HepG2 (cell line): ENCODE results near the gene COL10A1.

ENCODE experiments used
- DMAP1 ChIP-seq: IDR thresholded peaks from 2 replicates; pipeline ENCODE4 v1.6.1; 2016
- TF ChIP-seq, protein P1 (sequence below): IDR thresholded peaks from 2 replicates; pipeline ENCODE4 v1.6.1; 2012; ENCODE audit warnings: inconsistent platforms
- TF ChIP-seq, protein P2 (sequence below): sonication (generic); formaldehyde crosslinking; conservative IDR thresholded peaks from 2 replicates; pipeline ENCODE4 v1.4.0; 2020; ENCODE audit warnings: missing genetic modification reagents
- TF ChIP-seq, protein P3 (sequence below): sonication (generic); formaldehyde crosslinking; IDR thresholded peaks from 2 replicates; pipeline ENCODE4 v1.5.0; 2020; ENCODE audit warnings: mild to moderate bottlenecking, missing genetic modification reagents, moderate library complexity

DNA sequence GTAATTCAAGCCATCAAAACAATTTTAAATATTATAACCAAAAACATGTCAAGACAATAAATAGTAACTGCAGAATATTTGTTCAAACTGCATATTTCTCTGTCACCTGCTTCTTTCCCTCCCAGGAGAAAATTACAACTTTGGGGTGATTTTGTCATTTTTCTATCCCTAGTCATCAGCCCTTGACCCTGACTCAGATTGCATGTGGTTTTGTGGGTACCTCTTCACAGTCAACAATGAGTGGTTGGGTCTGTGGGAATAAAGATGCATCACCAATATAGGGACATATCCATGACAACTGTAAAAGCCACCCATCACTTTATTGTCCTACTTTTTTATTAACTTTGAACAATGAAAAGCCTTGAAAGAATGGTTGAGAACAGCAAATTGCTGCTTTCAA is 7.3 kb downstream of the COL10A1 start:
- TF ChIP-seq, protein P1, sequence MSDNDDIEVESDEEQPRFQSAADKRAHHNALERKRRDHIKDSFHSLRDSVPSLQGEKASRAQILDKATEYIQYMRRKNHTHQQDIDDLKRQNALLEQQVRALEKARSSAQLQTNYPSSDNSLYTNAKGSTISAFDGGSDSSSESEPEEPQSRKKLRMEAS, result no peak
- TF ChIP-seq, protein P2, sequence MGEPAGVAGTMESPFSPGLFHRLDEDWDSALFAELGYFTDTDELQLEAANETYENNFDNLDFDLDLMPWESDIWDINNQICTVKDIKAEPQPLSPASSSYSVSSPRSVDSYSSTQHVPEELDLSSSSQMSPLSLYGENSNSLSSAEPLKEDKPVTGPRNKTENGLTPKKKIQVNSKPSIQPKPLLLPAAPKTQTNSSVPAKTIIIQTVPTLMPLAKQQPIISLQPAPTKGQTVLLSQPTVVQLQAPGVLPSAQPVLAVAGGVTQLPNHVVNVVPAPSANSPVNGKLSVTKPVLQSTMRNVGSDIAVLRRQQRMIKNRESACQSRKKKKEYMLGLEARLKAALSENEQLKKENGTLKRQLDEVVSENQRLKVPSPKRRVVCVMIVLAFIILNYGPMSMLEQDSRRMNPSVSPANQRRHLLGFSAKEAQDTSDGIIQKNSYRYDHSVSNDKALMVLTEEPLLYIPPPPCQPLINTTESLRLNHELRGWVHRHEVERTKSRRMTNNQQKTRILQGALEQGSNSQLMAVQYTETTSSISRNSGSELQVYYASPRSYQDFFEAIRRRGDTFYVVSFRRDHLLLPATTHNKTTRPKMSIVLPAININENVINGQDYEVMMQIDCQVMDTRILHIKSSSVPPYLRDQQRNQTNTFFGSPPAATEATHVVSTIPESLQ (CRISPR knock-in tag), result no peak
- TF ChIP-seq, protein P3, sequence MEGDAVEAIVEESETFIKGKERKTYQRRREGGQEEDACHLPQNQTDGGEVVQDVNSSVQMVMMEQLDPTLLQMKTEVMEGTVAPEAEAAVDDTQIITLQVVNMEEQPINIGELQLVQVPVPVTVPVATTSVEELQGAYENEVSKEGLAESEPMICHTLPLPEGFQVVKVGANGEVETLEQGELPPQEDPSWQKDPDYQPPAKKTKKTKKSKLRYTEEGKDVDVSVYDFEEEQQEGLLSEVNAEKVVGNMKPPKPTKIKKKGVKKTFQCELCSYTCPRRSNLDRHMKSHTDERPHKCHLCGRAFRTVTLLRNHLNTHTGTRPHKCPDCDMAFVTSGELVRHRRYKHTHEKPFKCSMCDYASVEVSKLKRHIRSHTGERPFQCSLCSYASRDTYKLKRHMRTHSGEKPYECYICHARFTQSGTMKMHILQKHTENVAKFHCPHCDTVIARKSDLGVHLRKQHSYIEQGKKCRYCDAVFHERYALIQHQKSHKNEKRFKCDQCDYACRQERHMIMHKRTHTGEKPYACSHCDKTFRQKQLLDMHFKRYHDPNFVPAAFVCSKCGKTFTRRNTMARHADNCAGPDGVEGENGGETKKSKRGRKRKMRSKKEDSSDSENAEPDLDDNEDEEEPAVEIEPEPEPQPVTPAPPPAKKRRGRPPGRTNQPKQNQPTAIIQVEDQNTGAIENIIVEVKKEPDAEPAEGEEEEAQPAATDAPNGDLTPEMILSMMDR (CRISPR knock-in tag), result no peak
- no peak for TF ChIP-seq DMAP1 (CRISPR knock-in tag)
